Retinal pigment epithelial cell (primary cell): ENCODE measurements around the gene NTSR1.

Experiments
- DNase-seq: peaks from one replicate; pipeline ENCODE4 v3.0.0-alpha.2; 2010; ENCODE audit warnings: low read depth
- H3K4me3 ChIP-seq: 2 replicates; pipeline ENCODE4 v1.5.1; 2011; ENCODE audit warnings: mild to moderate bottlenecking, low read length, control low read depth, moderate library complexity
- CTCF ChIP-seq: conservative IDR thresholded peaks from 2 replicates; pipeline ENCODE4 v1.5.1; 2011; ENCODE audit warnings: low read depth, low read length, control low read depth, inconsistent platforms

Gene NTSR1

GRCh38 chr20:62732842-62733525, 24.3 kb downstream of the NTSR1 start:
- no peak for TF ChIP-seq CTCF

GRCh38 chr20:62733526-62733842, 24.8 kb downstream of the NTSR1 start:
- DNase-seq, result no peak
- no peak overlapping the region for H3K4me3 ChIP-seq
- no peak for TF ChIP-seq CTCF

More at GRCh38 chr20:62732842-62733525, 24.3 kb downstream of the NTSR1 start:
- no peak overlapping the region for H3K4me3 ChIP-seq
- no peak for DNase-seq

- H3K4me3 ChIP-seq, result no peak overlapping the region
- no peak for DNase-seq
- no peak for TF ChIP-seq CTCF
Observed at GRCh38 chr20:62733891-62734290, 25.3 kb downstream of the NTSR1 start.

- TF ChIP-seq CTCF, result no peak
- DNase-seq, result no peak
Observed at GRCh38 chr20:62734326-62734725, 25.7 kb downstream of the NTSR1 start.

GRCh38 chr20:62734881-62735280, 26.2 kb downstream of the NTSR1 start:
- H3K4me3 ChIP-seq, result no peak overlapping the region
- no peak for TF ChIP-seq CTCF
- DNase-seq, result no peak

More at GRCh38 chr20:62734326-62734725, 25.7 kb downstream of the NTSR1 start:
- H3K4me3 ChIP-seq, result no peak overlapping the region

GRCh38 chr20:62735331-62735821, 26.7 kb downstream of the NTSR1 start:
- TF ChIP-seq CTCF, result no peak
- DNase-seq, result no peak
- no peak overlapping the region for H3K4me3 ChIP-seq

GRCh38 chr20:62736026-62736406, 27.4 kb downstream of the NTSR1 start:
- no peak for TF ChIP-seq CTCF
- no peak overlapping the region for H3K4me3 ChIP-seq
- no peak for DNase-seq
